KMS-11 (cell line): ENCODE results near the gene RPL37.

ENCODE experiments used
- H2AFZ ChIP-seq: fragments of 200-600 bp; sonication (generic); 2 replicates; pipeline ENCODE4 v1.6.1; 2016; ENCODE audit warnings: antibody characterized with exemption, mixed run types, low read depth
- H3K27ac ChIP-seq: fragments of 200-600 bp; sonication (generic); 2 replicates; pipeline ENCODE4 v1.6.1; 2016; ENCODE audit warnings: mild to moderate bottlenecking, mixed run types
- H3K27me3 ChIP-seq: fragments of 200-600 bp; sonication (generic); 2 replicates; pipeline ENCODE4 v1.6.1; 2017; ENCODE audit warnings: mild to moderate bottlenecking, low read depth, mixed run types, moderate library complexity; ENCODE audit not compliant: insufficient read depth
- H3K36me3 ChIP-seq: fragments of 200-600 bp; sonication (generic); 2 replicates; pipeline ENCODE4 v1.6.1; 2017; ENCODE audit warnings: mild to moderate bottlenecking, mixed run types; ENCODE audit not compliant: insufficient read depth
- H3K4me1 ChIP-seq: fragments of 200-600 bp; sonication (generic); 2 replicates; pipeline ENCODE4 v1.6.1; 2016; ENCODE audit warnings: mild to moderate bottlenecking, low read depth, mixed run types; ENCODE audit not compliant: poor library complexity, severe bottlenecking
- H3K4me2 ChIP-seq: fragments of 200-600 bp; sonication (generic); 2 replicates; pipeline ENCODE4 v1.7.0; 2016; ENCODE audit warnings: mild to moderate bottlenecking, mixed run types
- H3K4me3 ChIP-seq: fragments of 200-600 bp; sonication (generic); IDR thresholded peaks from 2 replicates; pipeline ENCODE4 v1.6.1; 2017; ENCODE audit warnings: low read depth, low read length, mixed read lengths; ENCODE audit not compliant: insufficient read depth
- H3K79me2 ChIP-seq: fragments of 200-600 bp; sonication (generic); 2 replicates; pipeline ENCODE4 v1.6.1; 2016; ENCODE audit warnings: low read depth, mixed run types; ENCODE audit not compliant: insufficient read depth
- H3K9ac ChIP-seq: fragments of 200-600 bp; sonication (generic); 2 replicates; pipeline ENCODE4 v1.6.1; 2016; ENCODE audit warnings: mild to moderate bottlenecking, mixed run types
- H4K20me1 ChIP-seq: fragments of 200-600 bp; sonication (generic); 2 replicates; pipeline ENCODE4 v1.6.1; 2016; ENCODE audit warnings: mild to moderate bottlenecking, mixed run types; ENCODE audit not compliant: insufficient read depth
- TF ChIP-seq, protein P1 (sequence below): fragments of 200-600 bp; sonication (generic); conservative IDR thresholded peaks from 2 replicates; pipeline ENCODE4 v1.6.1; 2017; ENCODE audit warnings: low read depth, mild to moderate bottlenecking, antibody characterized with exemption, low read length, moderate library complexity, mixed read lengths

RPL37 gene

DNA sequence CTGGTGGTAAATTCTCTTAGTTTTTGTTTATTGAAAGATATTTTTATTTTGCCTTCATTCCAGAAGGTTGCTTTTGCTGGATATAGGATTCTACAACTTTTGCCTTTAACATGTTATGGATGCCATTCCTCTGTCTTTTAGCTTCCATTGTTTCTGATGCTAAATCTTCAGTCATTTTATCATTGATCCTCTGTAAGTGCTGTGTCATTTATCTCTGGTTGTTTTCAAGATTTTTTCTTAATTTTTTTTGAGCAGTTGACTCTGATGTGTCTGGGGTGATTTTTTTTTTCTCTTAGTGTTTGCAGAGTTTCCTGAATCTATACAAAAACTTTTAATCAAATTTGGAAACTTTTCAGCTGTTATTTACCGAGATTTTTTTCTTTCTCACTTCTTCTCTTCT, 12.5 kb upstream of the RPL37 start:
- Histone ChIP-seq H3K4me1 (no peaks in the 10 kb centered on the region), H3K4me3 (no peak overlapping the region), H3K4me2 (no peak overlapping the region), H2AFZ (no peak overlapping the region), H3K27me3 (no peaks in the 10 kb centered on the region), H3K27ac (no peak overlapping the region), H3K36me3 (no peaks in the 10 kb centered on the region), H4K20me1 (no peaks in the 10 kb centered on the region), H3K79me2 (no peaks in the 10 kb centered on the region), H3K9ac (no peak overlapping the region)
- TF ChIP-seq, protein P1, sequence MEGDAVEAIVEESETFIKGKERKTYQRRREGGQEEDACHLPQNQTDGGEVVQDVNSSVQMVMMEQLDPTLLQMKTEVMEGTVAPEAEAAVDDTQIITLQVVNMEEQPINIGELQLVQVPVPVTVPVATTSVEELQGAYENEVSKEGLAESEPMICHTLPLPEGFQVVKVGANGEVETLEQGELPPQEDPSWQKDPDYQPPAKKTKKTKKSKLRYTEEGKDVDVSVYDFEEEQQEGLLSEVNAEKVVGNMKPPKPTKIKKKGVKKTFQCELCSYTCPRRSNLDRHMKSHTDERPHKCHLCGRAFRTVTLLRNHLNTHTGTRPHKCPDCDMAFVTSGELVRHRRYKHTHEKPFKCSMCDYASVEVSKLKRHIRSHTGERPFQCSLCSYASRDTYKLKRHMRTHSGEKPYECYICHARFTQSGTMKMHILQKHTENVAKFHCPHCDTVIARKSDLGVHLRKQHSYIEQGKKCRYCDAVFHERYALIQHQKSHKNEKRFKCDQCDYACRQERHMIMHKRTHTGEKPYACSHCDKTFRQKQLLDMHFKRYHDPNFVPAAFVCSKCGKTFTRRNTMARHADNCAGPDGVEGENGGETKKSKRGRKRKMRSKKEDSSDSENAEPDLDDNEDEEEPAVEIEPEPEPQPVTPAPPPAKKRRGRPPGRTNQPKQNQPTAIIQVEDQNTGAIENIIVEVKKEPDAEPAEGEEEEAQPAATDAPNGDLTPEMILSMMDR, result no peak

DNA sequence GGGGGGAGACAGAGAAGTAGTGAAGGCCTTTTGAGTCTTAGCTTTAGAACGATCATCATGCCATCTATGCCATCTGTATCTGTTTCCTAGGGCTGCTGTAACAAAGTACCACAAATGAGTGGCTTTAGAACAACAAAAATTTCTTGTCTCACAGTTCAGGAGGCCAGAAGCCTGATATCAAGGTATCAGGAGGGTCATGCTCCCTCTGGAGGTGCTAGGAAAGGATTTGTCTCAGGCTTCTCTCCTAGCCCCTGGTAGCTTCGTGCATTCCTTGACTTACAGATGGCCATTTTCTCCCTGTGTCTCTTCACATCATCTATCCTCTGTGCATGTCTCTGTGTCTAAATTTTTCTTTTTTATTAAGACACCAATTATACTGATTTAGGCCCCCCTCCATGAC, 11.3 kb upstream of the RPL37 start:
- Histone ChIP-seq H3K4me1 (peaks cover 5% of the 10 kb centered on the region), H3K27ac (no peak overlapping the region), H3K4me2 (no peak overlapping the region), H3K27me3 (no peaks in the 10 kb centered on the region), H4K20me1 (no peaks in the 10 kb centered on the region), H3K36me3 (no peaks in the 10 kb centered on the region), H3K4me3 (no peak overlapping the region), H2AFZ (no peak overlapping the region), H3K79me2 (no peaks in the 10 kb centered on the region), H3K9ac (no peak overlapping the region)
- TF ChIP-seq, protein P1, result no peak

GRCh38 chr5:40844565-40844964, 9.5 kb upstream of the RPL37 start:
- H3K27me3 ChIP-seq, result no peaks in the 10 kb centered on the region
- no peak overlapping the region for H2AFZ ChIP-seq
- no peak overlapping the region for H3K27ac ChIP-seq
- no peaks in the 10 kb centered on the region for H3K36me3 ChIP-seq
- no peaks in the 10 kb centered on the region for H3K79me2 ChIP-seq
- no peak overlapping the region for H3K4me3 ChIP-seq
- no peak overlapping the region for H3K4me2 ChIP-seq
- H4K20me1 ChIP-seq, result no peaks in the 10 kb centered on the region
- no peak overlapping the region for H3K9ac ChIP-seq
- TF ChIP-seq, protein P1, result no peak
- H3K4me1 ChIP-seq, result peaks cover 5% of the 10 kb centered on the region

DNA sequence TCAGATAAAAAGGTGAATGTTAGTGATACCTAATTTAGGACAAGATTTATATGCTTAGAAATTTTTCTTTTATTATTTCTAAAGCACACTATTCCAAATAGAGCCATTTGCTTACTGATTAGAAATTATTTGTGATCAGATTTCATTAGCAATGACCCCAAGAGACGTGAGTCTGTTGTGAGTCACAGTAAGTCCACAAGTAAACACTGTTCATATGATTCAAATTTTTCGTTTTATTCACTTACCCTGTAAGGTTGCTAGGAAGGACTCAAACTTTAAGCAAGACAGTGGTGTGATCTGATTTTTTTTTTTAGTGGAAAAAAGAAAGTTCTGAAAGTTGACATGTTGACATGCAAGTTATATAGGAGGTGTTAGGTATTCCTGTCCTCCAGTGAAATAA, 7.3 kb upstream of the RPL37 start:
- no peaks in the 10 kb centered on the region for H3K27me3 ChIP-seq
- H2AFZ ChIP-seq, result no peak overlapping the region
- no peaks in the 10 kb centered on the region for H3K36me3 ChIP-seq
- TF ChIP-seq, protein P1, result no peak
- no peak overlapping the region for H3K27ac ChIP-seq
- peaks cover 5% of the 10 kb centered on the region for H3K4me1 ChIP-seq
- H3K4me2 ChIP-seq, result no peak overlapping the region; the same call in 1 of the 2 replicates
- H4K20me1 ChIP-seq, result no peaks in the 10 kb centered on the region
- H3K9ac ChIP-seq, result no peak overlapping the region
- H3K79me2 ChIP-seq, result no peaks in the 10 kb centered on the region
- H3K4me3 ChIP-seq, result no peak overlapping the region
